T1000 (cell line): ENCODE data around the gene DOLPP1.
"Not testable (repeated sequence)": the region's sequence is repeated elsewhere in the genome, so short reads cannot be mapped to it uniquely, and the experiment has no call there.

Experiments used
- DNase-seq: peaks from one replicate; lab custom pipeline; 2025; ENCODE audit warnings: mixed read lengths; lab: John Stamatoyannopoulos, UW

The DOLPP1 gene, protein sequence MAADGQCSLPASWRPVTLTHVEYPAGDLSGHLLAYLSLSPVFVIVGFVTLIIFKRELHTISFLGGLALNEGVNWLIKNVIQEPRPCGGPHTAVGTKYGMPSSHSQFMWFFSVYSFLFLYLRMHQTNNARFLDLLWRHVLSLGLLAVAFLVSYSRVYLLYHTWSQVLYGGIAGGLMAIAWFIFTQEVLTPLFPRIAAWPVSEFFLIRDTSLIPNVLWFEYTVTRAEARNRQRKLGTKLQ

DNA sequence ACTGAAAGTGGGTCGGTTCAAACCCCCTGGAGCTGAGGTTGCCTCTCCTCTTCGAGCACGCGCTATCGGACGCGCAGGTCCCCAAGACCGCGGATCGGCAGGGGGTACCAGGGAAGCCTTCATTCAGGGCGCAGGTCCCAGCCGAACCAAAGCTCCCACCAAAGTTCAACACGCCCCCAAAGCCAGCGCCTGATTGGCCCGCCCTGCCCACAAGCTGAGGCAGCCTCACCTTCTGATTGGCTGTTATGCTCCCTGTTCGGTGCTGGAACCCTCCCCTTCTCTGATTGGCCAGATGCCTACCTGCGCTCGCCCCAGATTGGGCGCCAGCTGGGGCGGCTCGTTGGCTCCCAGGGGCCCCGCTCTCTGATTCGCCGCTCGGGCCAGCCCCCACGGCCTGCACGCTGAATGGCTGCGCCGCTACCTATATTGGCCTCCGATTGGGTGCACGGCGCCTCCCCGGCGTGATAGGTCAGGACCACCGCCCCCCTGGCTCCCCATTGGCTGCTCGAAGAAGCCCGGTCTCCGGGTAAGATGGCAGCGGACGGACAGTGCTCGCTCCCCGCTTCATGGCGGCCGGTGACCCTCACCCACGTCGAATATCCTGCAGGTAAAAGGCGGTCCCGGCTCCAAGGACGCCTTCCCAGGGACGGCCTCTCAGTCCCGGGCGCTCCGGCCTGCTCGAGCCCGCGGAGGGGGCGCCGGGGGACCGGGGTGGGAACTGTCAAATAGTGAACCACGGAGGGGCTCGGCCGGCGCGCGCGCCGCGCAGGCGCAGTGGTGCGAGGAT lies at the start of gene DOLPP1:
DOLPP1 (plus strand) TSS at position 511 of the 787 bp plus-strand sequence; CDS start at position 532, 21 bp downstream.
- peak; percentile 98 for DNase-seq

DNA sequence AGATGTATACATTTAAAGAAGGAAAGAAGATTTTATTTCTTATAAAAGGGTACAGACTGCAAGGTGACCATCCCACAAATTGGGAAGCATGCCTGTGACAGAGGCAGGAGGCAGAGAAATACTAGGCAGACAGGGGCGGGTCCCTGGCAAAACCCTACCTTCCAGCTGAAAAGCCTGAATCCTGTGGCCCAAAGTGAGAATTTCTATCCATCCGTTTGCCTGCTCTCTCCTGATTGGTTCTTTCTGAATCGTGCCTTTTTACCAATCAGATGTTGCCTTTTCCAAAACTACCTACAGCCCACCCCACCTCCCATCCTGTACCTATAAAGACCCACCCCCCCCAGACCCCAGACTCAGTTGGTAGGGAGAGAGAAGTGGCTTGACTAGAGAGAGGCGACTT lies 49.4 kb upstream of the DOLPP1 start:
- DNase-seq, result no peak

DNA sequence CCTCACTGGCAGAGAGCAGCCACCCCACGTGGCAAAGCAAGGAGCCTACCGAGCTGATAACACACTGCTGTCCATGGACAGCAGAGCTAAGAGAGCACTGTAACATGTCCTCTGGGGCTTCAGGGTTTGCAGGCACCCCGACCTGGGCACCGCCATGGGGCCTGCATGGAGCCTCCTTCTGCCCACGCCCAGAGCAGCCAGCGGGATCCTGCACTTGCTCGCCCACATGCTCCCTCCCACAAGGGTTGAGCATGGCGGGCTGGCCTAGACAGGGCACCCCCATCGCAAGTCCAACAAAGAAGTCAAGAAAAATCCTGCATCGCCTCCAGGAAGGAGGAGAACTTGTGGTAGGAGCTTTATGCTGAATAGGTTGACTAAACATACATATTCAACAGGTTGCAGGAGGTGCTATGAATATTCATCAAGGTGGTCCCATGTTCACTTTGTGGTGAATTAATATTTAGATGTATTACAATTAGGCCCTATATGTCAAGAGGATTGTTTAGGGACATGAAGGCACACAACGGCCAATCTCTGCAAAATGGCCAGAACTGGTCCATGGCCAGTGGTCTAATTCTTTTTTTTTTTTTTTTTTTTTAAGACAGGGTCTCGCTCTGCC lies 48.3 kb upstream of the DOLPP1 start:
- DNase-seq, result no peak

DNA sequence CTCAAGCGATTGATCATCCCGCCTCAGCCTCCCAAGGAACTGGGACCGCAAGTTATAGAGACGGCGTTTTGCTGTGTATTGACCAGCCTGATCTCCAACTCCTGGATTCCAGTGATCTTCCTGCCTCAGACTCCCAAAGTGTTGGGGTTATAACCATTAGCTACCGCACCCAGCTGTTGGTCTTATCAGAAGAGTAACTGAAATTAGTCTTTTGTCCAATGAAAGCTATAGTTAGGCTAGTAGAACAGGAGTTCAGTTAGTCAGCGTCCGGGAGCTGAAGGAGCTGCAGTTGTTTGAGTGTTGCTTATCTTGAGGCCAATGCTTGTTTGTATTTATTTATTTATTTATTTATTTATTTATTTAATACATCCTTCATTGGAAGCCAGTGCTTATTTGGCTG lies 47.7 kb upstream of the DOLPP1 start:
- no peak for DNase-seq

DNA sequence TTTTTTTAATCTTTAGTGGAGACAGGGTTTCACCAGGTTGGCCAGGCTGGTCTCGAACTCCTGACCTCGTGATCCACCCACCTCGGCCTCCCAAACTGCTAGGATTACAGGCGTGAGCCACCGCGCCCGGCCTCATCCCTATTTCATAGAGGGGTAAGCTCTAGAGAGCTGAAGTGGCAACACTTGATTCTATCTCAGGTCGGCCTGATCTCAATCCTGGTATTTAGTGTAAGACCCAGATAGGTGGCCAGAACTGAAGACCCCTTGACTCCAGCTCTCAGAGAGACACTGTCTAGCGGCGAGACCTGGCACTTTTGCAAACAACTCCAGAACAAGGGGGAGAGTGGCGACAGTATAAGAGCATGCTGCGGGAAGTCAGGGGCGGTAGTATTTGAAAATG lies 45.1 kb upstream of the DOLPP1 start:
- DNase-seq, result not testable (repeated sequence)

DNA sequence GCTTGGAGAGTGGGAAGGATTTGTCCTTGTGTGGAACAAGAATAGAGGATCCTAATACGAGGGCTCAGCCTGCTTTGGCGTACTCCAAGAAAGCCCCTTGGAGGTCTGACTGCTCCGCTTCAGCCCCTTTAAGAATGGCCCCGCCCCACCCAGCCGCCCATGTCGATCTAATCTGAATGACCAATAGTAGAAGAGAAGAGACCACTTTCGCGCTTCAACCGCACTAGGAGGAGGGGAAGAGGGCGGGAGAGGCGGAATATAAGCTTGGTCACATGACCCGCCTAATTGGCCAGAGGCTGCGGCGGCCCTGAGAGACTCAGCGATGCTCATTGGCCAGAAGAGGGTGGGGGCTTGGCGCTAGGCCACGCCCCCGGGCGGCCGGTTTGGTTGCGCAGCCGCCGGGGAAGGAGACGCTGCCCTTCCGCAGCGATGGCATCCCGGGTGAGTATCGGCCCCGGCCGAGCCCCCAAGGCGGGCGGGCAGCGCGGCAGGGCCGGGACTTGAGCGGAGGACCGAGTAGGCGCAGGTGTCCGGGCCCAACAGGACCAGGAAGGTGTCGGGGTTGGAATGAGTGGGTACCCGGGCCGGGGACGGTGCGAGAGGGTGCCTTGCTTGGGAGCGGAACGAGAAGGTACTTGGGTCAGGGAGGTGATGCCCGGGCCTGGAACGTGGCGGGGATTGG lies 44.5 kb upstream of the DOLPP1 start, which contains the start of gene MIGA2:
MIGA2 (plus strand) TSS at position 386 of the 682 bp plus-strand sequence. CDS start 3,969 bp downstream, outside the sequence.
- peak; percentile 95 for DNase-seq

DNA sequence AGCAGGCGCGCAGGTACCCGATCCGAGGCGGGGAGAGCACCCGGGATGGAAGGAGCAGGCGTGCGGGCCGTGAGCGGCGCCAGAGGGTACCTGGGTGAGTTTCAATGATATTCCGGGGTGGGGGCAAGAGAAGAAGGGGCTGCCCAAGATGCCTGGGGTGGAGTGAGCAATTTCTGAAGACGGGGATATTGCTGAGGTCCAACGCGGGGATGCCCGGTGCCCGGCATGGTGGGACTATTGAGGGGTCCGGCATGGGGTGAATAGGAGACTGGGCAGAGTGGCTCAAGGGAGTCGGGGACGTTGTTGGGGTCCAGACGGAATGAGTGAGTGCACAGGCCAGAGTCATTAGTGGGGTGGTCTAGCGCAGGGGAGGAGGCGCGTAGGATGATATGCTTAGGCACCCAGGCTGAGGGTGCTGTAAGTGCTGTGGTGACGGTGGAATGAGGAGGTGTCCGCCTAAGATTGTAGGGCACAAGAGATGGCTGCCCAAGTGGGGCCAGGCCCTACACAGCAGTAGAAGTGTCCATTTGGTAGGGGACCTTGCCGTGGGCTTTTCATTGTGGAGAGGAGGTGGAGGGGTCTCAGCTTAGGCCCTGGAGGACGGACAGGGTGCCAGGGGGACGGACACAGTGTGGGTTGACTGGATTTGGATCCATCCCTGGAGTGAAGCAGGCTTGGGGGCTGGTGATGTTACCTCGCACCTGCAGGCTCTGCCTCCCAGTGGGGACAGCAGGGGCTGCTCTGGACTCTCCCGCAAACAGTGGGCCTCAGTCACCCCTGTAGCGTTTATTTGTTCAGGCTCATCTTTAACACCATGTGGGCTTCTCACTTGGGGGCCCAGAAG lies 43.8 kb upstream of the DOLPP1 start:
- no peak for DNase-seq

DNA sequence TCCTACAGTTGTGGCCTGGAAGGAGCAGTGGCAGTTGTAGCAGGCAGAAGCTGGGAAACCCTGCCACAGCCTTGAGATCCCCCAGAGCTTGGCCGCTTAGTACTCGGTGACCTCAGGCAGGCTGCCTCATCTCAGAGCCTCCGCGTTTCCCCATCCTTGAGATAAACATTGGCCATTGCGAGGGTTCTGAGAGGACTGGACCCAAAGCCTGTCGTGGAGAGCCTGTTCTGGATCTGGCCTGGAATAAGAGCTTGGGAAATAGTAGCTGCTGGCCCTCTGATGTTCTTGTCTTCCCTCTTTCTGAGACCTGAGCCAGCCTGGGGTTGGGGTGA lies 43.2 kb upstream of the DOLPP1 start:
- no peak for DNase-seq

DNA sequence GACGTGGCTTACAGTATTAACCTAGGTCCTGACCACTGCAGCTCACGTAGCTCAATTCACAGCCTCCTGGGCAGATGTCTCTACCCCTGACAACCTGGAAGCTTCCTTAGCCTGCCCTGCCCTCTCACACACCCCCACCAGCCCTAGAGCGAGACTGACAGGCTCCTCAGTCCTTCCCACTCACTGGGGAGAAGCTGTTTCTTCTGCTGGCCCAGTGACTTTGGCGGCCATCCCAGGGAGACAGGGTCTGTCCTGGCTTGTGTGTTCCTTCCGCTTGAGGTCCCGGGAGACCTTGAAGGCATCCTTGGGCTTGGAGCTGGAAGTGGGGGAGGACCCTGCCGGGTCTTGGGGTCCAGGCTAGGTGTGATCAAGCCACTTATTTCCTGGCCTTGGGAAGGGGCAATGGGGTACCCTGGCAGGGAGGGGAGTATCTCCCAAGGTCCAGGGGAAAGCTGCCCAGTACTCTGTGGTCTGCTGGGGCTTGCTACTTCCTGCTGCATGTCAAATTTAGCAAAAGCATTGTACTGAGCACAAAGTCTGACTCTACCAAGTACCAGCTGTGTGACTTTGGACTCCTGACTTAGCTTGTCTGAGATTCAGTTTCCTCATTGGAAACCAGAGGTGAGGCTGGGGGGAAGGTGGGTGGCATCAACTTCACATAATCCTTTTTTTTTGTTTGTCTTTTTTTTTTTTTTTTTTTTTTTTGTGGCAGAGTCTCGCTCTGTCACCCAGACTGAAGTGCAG lies 42.6 kb upstream of the DOLPP1 start:
- no peak for DNase-seq

DNA sequence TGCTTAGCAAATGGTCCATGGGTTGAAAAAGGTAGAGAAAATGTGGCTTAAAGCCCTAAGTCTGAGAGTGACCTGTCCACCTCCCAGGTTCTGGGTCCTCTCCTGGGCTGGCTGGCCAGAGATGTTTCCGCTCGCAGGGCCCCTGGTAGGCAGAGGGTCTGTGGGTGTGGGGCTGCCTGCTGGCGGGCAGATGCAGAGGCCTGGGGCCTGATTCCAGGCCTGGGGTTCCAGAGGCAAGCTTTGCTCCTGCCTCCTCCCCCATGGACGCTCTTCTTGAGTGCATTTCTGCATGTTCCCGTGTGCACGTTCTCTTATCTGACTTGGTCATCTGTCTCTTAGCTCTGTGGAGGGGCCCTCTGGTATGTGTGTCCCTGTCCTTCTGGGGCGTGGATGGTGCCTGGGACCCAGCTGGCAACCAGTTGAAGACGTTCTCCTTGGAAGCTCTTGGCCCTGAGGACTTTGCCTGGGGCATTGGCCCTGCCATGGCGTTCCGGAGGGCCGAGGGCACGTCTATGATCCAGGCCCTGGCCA lies 40.7 kb upstream of the DOLPP1 start:
- DNase-seq, result no peak

DNA sequence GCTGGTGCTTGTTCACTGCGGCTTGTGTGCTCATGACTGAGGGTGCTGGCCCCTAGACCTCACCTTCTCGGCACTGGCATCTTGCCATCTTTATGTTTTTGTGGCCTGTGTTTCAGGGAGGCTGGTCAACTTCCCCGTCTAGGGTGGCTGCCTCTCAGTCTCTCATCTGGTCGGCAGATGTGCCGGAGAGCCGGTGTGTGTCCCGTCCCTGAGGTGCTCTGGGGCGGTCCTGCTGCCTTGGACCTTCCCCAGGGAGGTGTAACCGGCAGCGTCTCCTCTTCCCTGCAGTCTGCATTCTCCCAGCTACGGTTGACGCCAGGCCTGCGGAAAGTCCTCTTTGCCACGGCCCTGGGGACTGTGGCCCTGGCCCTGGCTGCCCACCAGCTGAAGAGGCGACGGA lies 38.9 kb upstream of the DOLPP1 start:
- DNase-seq, result no peak

DNA sequence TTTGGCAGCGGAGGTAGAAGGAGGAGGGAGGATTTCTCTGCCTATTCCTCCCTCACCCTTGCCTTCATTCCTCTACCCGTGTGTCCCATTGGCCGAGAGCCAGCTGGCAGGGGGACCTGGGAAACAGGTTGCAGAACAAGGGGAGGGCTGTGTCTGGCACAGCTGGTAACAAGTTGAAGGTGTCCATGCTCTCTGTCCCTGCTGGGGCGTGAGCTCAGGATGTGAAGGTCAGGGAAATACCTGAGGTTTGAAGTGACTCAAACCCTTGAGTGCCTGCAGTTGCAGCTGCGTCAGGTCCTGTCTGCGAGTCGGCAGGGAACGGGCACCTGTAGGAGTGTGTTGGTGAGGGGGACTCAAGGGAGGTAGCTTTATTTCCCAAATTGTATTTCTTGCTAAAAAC lies 28.3 kb upstream of the DOLPP1 start:
- no peak for DNase-seq

DNA sequence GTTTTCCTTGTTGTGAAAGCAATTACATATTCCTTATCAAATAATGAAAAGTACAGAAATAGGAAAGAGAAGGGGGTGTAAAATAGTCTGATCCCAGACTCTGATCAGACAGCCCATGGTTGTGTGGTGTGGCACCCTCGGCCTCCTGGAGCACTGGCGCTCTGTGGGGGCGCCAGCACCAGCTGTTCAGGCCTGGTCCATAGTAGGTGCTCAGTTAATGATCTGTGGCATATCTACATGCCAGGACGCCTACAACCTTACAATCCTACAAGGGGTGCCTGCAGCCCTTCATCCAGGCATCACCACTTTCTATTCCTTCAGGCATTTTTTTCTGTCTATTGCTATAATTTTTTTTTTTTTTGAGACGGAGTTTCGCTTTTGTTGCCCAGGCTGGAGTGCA lies 27.9 kb upstream of the DOLPP1 start:
- DNase-seq, result no peak

DNA sequence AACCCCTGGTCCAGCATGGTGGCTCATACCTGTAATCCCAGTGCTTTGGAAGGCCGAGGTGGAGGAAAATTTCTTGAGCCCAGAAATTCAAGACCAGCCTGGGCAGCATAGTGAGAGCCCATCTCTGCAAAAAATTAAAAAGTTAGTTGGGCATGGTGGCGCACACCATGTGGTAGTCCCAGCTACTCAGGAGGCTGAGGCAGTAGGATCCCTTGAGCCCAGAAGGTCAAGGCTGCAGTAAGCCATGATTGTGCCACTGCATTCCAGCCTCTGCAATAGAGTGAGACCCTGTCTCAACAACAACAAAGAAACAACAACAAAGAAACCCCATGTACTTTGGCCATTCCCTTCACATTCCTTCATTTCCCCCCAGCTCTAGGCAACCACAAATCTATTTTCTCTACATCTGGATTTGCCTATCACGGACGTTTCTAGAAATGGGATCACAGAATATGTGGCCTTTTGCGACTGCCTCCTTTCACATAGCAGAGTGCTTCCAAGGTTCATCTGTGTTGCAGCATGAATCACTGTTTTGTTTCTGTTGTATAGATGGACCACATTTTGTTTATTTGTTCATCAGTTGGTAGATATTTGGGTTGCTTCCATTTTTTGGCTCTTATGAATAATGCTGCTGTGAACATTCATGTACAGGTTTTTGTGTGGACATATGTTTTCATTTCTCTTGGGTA lies 26.6 kb upstream of the DOLPP1 start:
- no peak for DNase-seq

DNA sequence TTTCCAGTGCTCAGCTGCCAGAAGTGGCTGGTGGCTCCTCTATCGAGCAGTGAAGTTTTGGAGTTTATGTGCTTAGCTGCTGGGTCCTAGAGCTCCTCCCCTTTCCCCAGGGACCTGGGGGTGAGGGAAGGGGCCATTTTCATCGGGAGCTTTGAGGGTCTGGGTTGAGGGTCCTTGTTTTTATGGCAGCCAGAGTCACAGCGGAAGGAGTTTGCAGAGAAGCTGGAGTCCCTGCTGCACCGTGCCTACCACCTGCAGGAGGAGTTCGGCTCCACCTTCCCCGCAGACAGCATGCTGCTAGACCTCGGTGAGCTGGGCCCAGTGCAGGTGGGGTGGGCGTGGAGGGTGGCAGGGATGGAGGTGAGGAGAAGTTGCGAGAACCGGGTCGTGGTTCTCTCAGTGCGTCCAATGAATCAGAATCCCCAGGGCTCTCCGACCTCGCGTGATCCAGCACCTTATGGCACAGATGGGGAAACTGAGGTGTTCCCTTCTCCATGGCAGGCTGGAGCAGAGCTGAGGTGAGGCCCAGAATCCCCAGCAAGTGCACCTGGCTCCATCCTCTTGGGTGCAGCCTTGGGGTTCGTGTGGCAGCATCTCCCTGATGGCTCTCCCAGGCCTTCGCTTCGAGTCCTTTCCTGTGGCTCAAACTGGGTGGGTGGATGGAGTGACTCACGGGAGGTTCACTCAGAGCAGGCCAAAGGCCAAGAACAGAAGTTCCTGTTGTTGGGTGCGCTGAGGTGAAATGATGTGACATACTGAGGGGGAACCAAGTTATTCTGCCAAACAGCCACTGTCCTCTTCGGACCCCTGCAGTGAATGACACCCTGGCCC lies 21.7 kb upstream of the DOLPP1 start:
- DNase-seq, result no peak

DNA sequence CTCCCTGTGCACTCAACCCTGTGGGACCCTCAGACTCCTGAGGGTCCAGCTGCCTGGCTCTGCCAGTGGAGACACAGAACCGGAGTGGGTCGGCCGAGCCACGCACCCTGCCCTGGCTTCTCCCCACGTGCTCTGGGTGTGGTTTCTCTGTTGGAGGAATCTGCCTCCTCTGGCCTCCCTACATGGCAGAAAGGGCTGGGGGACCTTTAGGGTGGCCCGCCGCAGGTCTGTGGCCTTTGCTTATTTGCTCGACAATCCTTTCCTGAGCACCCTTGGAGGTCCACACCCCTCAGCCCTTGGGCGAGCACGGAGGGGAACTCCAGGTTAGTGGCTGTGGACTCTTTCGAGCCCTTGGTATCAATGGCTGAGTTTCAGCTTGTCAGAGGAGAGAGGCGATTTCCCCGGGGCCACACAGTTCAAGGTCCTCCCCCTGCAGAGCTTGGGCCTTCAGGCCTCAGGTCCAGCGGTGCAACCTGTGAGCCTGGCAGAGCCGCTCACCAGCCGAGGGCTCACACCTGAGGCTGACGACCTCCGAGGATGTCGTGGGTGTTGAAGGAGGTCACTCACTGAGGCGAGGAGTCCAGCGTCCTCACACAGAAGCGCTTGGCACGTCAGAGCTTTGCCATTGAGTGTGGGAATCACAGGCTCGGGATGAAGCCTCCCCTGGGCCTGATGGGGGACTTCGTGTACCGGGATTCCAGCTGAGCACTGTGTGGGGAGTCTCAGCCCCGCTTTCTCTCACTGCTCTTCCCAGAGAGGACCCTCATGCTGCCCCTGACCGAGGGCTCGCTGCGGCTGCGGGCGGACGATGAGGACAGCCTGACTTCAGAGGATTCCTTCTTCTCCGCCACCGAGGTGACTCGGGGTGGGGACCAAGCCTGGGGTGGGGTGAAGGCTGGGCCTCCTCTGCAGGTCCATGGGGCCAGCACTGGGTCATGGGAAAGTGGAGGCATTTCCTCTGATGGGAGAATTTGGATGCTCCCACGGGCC lies 20.8 kb upstream of the DOLPP1 start:
- DNase-seq, result no peak

DNA sequence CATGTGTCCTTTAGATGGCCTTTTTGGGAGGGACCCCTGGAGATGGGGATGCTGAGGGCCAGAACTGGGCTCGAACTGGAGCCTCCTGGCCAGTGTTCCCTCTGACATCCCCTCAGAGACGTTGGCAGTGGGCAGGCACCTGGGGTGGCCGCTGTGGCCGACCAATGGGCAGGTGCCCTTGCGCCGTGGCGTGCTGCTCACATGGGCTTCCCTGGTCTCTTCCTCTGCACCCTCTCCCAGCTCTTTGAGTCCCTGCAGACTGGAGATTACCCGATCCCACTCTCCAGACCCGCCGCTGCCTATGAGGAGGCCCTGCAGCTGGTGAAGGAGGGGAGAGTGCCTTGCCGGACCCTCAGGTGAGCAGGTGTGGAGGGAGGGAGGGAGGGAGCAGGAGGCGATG lies 19.9 kb upstream of the DOLPP1 start:
- DNase-seq, result no peak

DNA sequence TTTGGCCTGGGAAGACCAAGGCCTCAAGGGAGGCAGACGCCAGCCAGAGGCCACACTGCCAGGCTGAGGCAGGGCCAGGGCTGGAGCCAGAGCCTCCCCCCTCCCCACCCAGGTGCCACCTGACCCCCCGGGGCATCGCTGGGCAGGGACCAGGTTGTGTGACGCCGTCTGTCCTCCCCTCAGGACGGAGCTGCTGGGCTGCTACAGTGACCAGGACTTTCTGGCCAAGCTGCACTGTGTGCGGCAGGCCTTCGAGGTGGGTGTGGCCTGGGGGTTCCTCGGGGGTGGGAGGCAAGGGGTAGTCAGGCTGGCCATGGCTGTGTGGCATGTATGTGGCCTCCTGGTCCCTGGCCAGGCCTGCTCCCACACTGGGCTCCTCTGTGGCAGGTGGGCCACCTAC lies 17.9 kb upstream of the DOLPP1 start:
- no peak for DNase-seq
